Keratinocyte (primary cell): ENCODE data around the gene KSR1. TPM values are rescaled to one million over a fixed set of nuclear protein-coding genes. Genes with fewer than 3 reads are reported as not detected.

Experiments used
- DNase-seq: peaks from one replicate; pipeline ENCODE4 v3.0.0-alpha.2; 2011; ENCODE audit warnings: low read depth, missing footprints, low spot score
- FAIRE-seq: peaks from 2 replicates; lab custom pipeline; 2011; peaks lifted over from hg19 to GRCh38; lab: Jason Lieb, UNC
- H2AFZ ChIP-seq: 2 replicates; pipeline ENCODE4 v1.6.0; 2012; ENCODE audit warnings: low read length, control low read depth, inconsistent platforms; ENCODE audit not compliant: control insufficient read depth
- H3K27ac ChIP-seq: 2 replicates; pipeline ENCODE4 v1.5.1; 2011; ENCODE audit warnings: low read length; ENCODE audit not compliant: control insufficient read depth, insufficient read depth
- H3K27me3 ChIP-seq: 3 replicates; pipeline ENCODE4 v1.6.0; 2011; ENCODE audit warnings: low read length; ENCODE audit not compliant: control insufficient read depth, insufficient read depth; ENCODE audit errors: extremely low read depth
- H3K36me3 ChIP-seq, 2 experiments: 2 replicates in 1 of 2; 3 replicates in 1 of 2; pipeline ENCODE4 v1.5.1; 2011; ENCODE audit warnings: low read length in 2 of 2, mild to moderate bottlenecking in 1 of 2; ENCODE audit not compliant: control insufficient read depth in 2 of 2, insufficient read depth in 2 of 2; ENCODE audit errors: extremely low read depth in 1 of 2
- H3K4me1 ChIP-seq: 3 replicates; pipeline ENCODE4 v1.5.1; 2011; ENCODE audit warnings: low read length; ENCODE audit not compliant: control insufficient read depth, insufficient read depth; ENCODE audit errors: extremely low read depth
- H3K4me2 ChIP-seq: 3 replicates; pipeline ENCODE4 v1.6.0; 2011; ENCODE audit warnings: low read depth, low read length; ENCODE audit not compliant: control insufficient read depth, insufficient read depth; ENCODE audit errors: extremely low read depth
- H3K4me3 ChIP-seq, 3 experiments: fragments of 200-600 bp in 1 of 3; sonication (generic) in 1 of 3; 2 replicates in 2 of 3; 3 replicates in 1 of 3; pipeline ENCODE4 v1.5.1; 2011 to 2016; ENCODE audit warnings: low read length in 3 of 3, mild to moderate bottlenecking in 3 of 3, control low read depth in 2 of 3, inconsistent platforms in 1 of 3, low read depth in 1 of 3, mixed read lengths in 1 of 3, mixed run types in 1 of 3, moderate library complexity in 1 of 3; ENCODE audit not compliant: control insufficient read depth in 2 of 3, insufficient read depth in 2 of 3; ENCODE audit errors: extremely low read depth in 1 of 3
- H3K79me2 ChIP-seq: 2 replicates; pipeline ENCODE4 v1.6.0; 2012; ENCODE audit warnings: low read length; ENCODE audit not compliant: control insufficient read depth, insufficient read depth
- H3K9ac ChIP-seq: 3 replicates; pipeline ENCODE4 v1.6.0; 2011; ENCODE audit warnings: low read length; ENCODE audit not compliant: control insufficient read depth, insufficient read depth; ENCODE audit errors: extremely low read depth
- H3K9me1 ChIP-seq: 3 replicates; pipeline ENCODE4 v1.6.0; 2011; ENCODE audit warnings: low read length; ENCODE audit not compliant: control insufficient read depth, insufficient read depth; ENCODE audit errors: extremely low read depth
- H3K9me3 ChIP-seq: 2 replicates; pipeline ENCODE4 v1.5.1; 2012; ENCODE audit warnings: low read depth, low read length; ENCODE audit not compliant: control insufficient read depth
- H4K20me1 ChIP-seq: 3 replicates; pipeline ENCODE4 v1.6.0; 2011; ENCODE audit warnings: low read length; ENCODE audit not compliant: control insufficient read depth, insufficient read depth; ENCODE audit errors: extremely low read depth
- EZH2 ChIP-seq: IDR thresholded peaks from one replicate; pipeline ENCODE4 v1.6.1; 2012; ENCODE audit warnings: inconsistent platforms, mild to moderate bottlenecking, low read length, moderate library complexity
- dilution Hi-C: fragments of 300-500 bp; cut with MboI; formaldehyde crosslinking; loops from one replicate; pipeline ENCODE4 v1.7.0; 2020; ENCODE audit warnings: low sequenced_read_pairs; ENCODE audit not compliant: extremely low pct_ligation_motif_present
- polyA plus RNA-seq, 5 experiments: library from polyadenylated mRNA; depleted of rRNA in 3 of 5; stranded (reverse) in 3 of 5; stranded (forward) in 1 of 5; unstranded in 1 of 5; fragments of >200 nt; gene quantifications; 1 replicate in 1 of 5; 2 replicates in 3 of 5; 3 replicates in 1 of 5; pipeline versions ENCODE4 v1.2.1 to v1.2.3, GENCODE V29; 2011 to 2012; ENCODE audit warnings: missing spikeins in 2 of 5, low read depth in 1 of 5, low replicate concordance in 1 of 5
- TF ChIP-seq, protein P1 (sequence below), 3 experiments: IDR thresholded peaks in 1 of 3; conservative IDR thresholded peaks in 1 of 3; optimal IDR thresholded peaks in 1 of 3; 2 replicates in 2 of 3; 3 replicates in 1 of 3; pipeline versions ENCODE3 to v1.5.1; 2011; ENCODE audit warnings: low read length in 3 of 3, mild to moderate bottlenecking in 3 of 3, moderate library complexity in 2 of 3, control low read depth in 1 of 3, inconsistent platforms in 1 of 3; ENCODE audit not compliant: insufficient read depth in 2 of 3; ENCODE audit errors: extremely low read depth in 1 of 3

Gene KSR1
- polyA plus RNA-seq, 1 donor (not counting 4 experiments of a cell fraction or from before 2014, with no cell fraction given) = 1.3 TPM

- H3K27ac ChIP-seq = no peak overlapping the region
- no peaks in the 10 kb centered on the region for H3K79me2 ChIP-seq
- no peak for TF ChIP-seq EZH2
- TF ChIP-seq, protein P1, sequence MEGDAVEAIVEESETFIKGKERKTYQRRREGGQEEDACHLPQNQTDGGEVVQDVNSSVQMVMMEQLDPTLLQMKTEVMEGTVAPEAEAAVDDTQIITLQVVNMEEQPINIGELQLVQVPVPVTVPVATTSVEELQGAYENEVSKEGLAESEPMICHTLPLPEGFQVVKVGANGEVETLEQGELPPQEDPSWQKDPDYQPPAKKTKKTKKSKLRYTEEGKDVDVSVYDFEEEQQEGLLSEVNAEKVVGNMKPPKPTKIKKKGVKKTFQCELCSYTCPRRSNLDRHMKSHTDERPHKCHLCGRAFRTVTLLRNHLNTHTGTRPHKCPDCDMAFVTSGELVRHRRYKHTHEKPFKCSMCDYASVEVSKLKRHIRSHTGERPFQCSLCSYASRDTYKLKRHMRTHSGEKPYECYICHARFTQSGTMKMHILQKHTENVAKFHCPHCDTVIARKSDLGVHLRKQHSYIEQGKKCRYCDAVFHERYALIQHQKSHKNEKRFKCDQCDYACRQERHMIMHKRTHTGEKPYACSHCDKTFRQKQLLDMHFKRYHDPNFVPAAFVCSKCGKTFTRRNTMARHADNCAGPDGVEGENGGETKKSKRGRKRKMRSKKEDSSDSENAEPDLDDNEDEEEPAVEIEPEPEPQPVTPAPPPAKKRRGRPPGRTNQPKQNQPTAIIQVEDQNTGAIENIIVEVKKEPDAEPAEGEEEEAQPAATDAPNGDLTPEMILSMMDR (optimal IDR thresholded peaks at IDR 0.05 in 1 of 3, IDR thresholded peaks at IDR 0.05 in 1 of 3, conservative IDR thresholded peaks at IDR 0.05 in 1 of 3; ENCODE audit: extremely low read depth in 1 of 3, insufficient read depth in 2 of 3, low read length in 3 of 3) = no peak
Measured at GRCh38 chr17:27568216-27568615, 112.0 kb downstream of the KSR1 start.

GRCh38 chr17:27568811-27569210, 112.6 kb downstream of the KSR1 start:
- Histone ChIP-seq H3K4me3 (no peak overlapping the region), H3K4me1 (no peaks in the 10 kb centered on the region), H3K4me2 (no peak overlapping the region), H3K9me3 (no peaks in the 10 kb centered on the region), H3K27ac (no peak overlapping the region), H3K9me1 (no peaks in the 10 kb centered on the region), H3K79me2 (no peaks in the 10 kb centered on the region), H3K36me3 (no peaks in the 10 kb centered on the region), H4K20me1 (no peaks in the 10 kb centered on the region), H3K27me3 (no peaks in the 10 kb centered on the region), H3K9ac (no peak overlapping the region), H2AFZ (no peak overlapping the region)
- DNase-seq = no peak
- no peak for FAIRE-seq
- TF ChIP-seq, protein P1 (optimal IDR thresholded peaks at IDR 0.05 in 1 of 3, IDR thresholded peaks at IDR 0.05 in 1 of 3, conservative IDR thresholded peaks at IDR 0.05 in 1 of 3; ENCODE audit: extremely low read depth in 1 of 3, insufficient read depth in 2 of 3, low read length in 3 of 3) = no peak
- TF ChIP-seq EZH2 = no peak
- dilution Hi-C loops = no loop called here

More at GRCh38 chr17:27568216-27568615, 112.0 kb downstream of the KSR1 start:
- DNase-seq (no peak), FAIRE-seq (no peak)
- H3K27me3 ChIP-seq = no peaks in the 10 kb centered on the region
- H4K20me1 ChIP-seq = no peaks in the 10 kb centered on the region
- H3K36me3 ChIP-seq = no peaks in the 10 kb centered on the region
- H3K4me3 ChIP-seq = no peak overlapping the region
- H2AFZ ChIP-seq = no peak overlapping the region
- no peak overlapping the region for H3K4me2 ChIP-seq
- dilution Hi-C loops = no loop called here
- H3K9me1 ChIP-seq = no peaks in the 10 kb centered on the region
- no peaks in the 10 kb centered on the region for H3K9me3 ChIP-seq
- no peaks in the 10 kb centered on the region for H3K4me1 ChIP-seq
- H3K9ac ChIP-seq = no peak overlapping the region
